Suprapubic skin (tissue), 4 donors: ENCODE measurements around the gene SOWAHC. TPM values are rescaled to one million over a fixed set of nuclear protein-coding genes. Genes with fewer than 3 reads are reported as not detected.

Experiments
- DNase-seq, 2 donors: peaks; one replicate each; pipeline ENCODE4 v3.0.0-alpha.2; 2019; ENCODE audit warnings: low spot score in 2 of 2
- H3K27ac ChIP-seq: fragments of 200-600 bp; sonication (generic); one replicate; pipeline ENCODE4 v1.5.1; 2019
- H3K27me3 ChIP-seq: fragments of 200-600 bp; sonication (generic); one replicate; pipeline ENCODE4 v1.5.1; 2019
- H3K36me3 ChIP-seq: fragments of 200-600 bp; sonication (generic); one replicate; pipeline ENCODE4 v1.5.1; 2019
- H3K4me1 ChIP-seq: fragments of 200-600 bp; sonication (generic); one replicate; pipeline ENCODE4 v1.5.1; 2019
- H3K4me3 ChIP-seq: fragments of 200-600 bp; sonication (generic); one replicate; pipeline ENCODE4 v1.5.1; 2019; ENCODE audit warnings: mild to moderate bottlenecking
- H3K9me3 ChIP-seq: fragments of 200-600 bp; sonication (generic); one replicate; pipeline ENCODE4 v1.5.1; 2019
- CTCF ChIP-seq, 2 donors: fragments of 200-600 bp in 1 of 2; fragments of 450-650 bp in 1 of 2; sonication (generic) in 1 of 2; IDR thresholded peaks; one replicate each; pipeline ENCODE4 v1.5.1; 2016 to 2019; ENCODE audit warnings: antibody characterized with exemption in 2 of 2, mild to moderate bottlenecking in 1 of 2, moderate library complexity in 1 of 2
- EP300 ChIP-seq: sonication (generic); formaldehyde crosslinking; IDR thresholded peaks from one replicate; pipeline ENCODE4 v1.6.1; 2017; ENCODE audit warnings: antibody characterized with exemption
- POLR2A ChIP-seq, 2 donors: fragments of 450-650 bp; IDR thresholded peaks; one replicate each; pipeline ENCODE4 v1.6.1; 2017; ENCODE audit warnings: antibody characterized with exemption in 2 of 2, mild to moderate bottlenecking in 2 of 2, moderate library complexity in 2 of 2
- POLR2AphosphoS5 ChIP-seq, 3 donors: sonication (generic); formaldehyde crosslinking; IDR thresholded peaks; one replicate each; pipeline ENCODE4 v1.6.1; 2017; ENCODE audit warnings: antibody characterized with exemption in 3 of 3
- WGBS: methylation state at CpG from one replicate; pipeline ENCODE4 v1.1.5; 2018; 5-methylcytosine and 5-hydroxymethylcytosine counted together
- total RNA-seq, 4 donors: library from RNA; depleted of rRNA; stranded (reverse); fragments of >200 nt; gene quantifications; one replicate each; pipeline ENCODE4 v1.1.0, GENCODE V29; 2016

The SOWAHC gene
- total RNA-seq, 4 donors from 2014 or later = 42.8 to 59.7 (median 57.1) TPM

GRCh38 chr2:109591206-109591605, 23.0 kb upstream of the SOWAHC start:
- Histone ChIP-seq H3K4me3 (no peak overlapping the region), H3K27ac (no peak overlapping the region), H3K4me1 (peaks cover 10% of the 10 kb centered on the region), H3K9me3 (no peaks in the 10 kb centered on the region), H3K27me3 (no peaks in the 10 kb centered on the region), H3K36me3 (peaks cover 10% of the 10 kb centered on the region)
- no peak for DNase-seq
- TF ChIP-seq EP300 = no peak
- TF ChIP-seq CTCF (IDR thresholded peaks at IDR 0.05) = no peak
- no peak for TF ChIP-seq POLR2AphosphoS5 (IDR thresholded peaks at IDR 0.05)
- TF ChIP-seq POLR2A (IDR thresholded peaks at IDR 0.05) = no peak

DNA sequence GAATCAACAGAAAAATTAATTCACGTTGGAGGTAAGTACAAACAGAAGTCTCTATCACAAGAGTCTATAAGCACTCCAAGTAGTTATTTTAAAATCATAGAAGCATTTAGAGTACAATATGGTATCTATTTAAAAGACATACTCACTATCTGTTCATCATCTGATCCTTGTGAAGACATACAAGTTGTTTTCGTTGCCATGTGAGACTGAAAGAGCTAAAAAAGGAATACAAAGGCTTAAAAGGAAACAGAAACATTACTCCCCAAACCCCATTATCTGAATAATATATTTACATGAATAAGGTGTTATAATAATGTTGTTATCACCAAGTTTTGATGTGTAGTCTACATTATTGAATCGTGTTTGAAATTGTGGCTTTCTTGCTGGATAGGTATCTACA, 21.3 kb upstream of the SOWAHC start:
- Histone ChIP-seq H3K27me3 (no peaks in the 10 kb centered on the region), H3K36me3 (peaks cover 10% of the 10 kb centered on the region), H3K4me3 (no peak overlapping the region), H3K27ac (no peak overlapping the region), H3K9me3 (no peaks in the 10 kb centered on the region), H3K4me1 (peaks cover 13% of the 10 kb centered on the region)
- 81% methylated on average over 3 of the region's 3 CpGs for WGBS
- TF ChIP-seq POLR2A (IDR thresholded peaks at IDR 0.05) (no peak), CTCF (IDR thresholded peaks at IDR 0.05) (no peak), EP300 (no peak), POLR2AphosphoS5 (IDR thresholded peaks at IDR 0.05) (no peak)
- no peak for DNase-seq

- Histone ChIP-seq H3K4me1 (peaks cover 8% of the 10 kb centered on the region), H3K27ac (no peak overlapping the region), H3K4me3 (no peak overlapping the region), H3K36me3 (peaks cover 10% of the 10 kb centered on the region), H3K9me3 (no peaks in the 10 kb centered on the region), H3K27me3 (no peaks in the 10 kb centered on the region)
- DNase-seq = no peak
- 81% methylated on average over 16 of the region's 16 CpGs for WGBS
- TF ChIP-seq POLR2AphosphoS5 (IDR thresholded peaks at IDR 0.05) (no peak), CTCF (IDR thresholded peaks at IDR 0.05) (no peak), POLR2A (IDR thresholded peaks at IDR 0.05) (no peak), EP300 (no peak)
These were observed 19.8 kb upstream of the SOWAHC start for GRCh38 chr2:109594246-109594885.

- TF ChIP-seq POLR2A (IDR thresholded peaks at IDR 0.05) (no peak), POLR2AphosphoS5 (IDR thresholded peaks at IDR 0.05) (no peak), EP300 (no peak), CTCF (IDR thresholded peaks at IDR 0.05) (no peak)
- 84% methylated on average over 4 of the region's 4 CpGs for WGBS
- H3K4me1 ChIP-seq = peaks cover 6% of the 10 kb centered on the region
These were observed 18.5 kb upstream of the SOWAHC start for GRCh38 chr2:109595644-109596043.

DNA sequence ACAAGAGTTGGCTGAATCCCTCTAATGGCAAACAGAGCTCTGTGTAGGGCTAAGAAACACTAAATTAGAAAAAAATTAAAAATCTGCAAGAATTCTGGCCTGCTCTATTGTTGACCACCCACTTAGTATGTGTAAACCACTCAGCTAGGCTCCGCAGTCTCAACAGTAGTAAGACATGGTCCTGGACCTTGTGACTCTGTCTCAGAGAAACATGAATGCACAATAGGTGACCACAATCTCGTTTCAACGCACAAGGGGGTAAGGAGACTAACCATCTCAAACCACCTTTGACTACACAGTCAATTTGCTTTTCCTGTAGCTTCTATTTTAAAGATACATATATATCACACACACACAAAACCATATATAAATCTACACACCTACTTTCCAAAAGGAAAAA, 16.9 kb upstream of the SOWAHC start:
- Histone ChIP-seq H3K27ac (no peak overlapping the region), H3K9me3 (no peaks in the 10 kb centered on the region), H3K4me3 (no peak overlapping the region), H3K4me1 (peaks cover 8% of the 10 kb centered on the region), H3K36me3 (peaks cover 5% of the 10 kb centered on the region), H3K27me3 (no peaks in the 10 kb centered on the region)
- no peak for DNase-seq
- WGBS = 78% methylated on average over 3 of the region's 3 CpGs
- TF ChIP-seq CTCF (IDR thresholded peaks at IDR 0.05) (no peak), POLR2A (IDR thresholded peaks at IDR 0.05) (no peak)

More at GRCh38 chr2:109595644-109596043, 18.5 kb upstream of the SOWAHC start:
- peaks cover 10% of the 10 kb centered on the region for H3K36me3 ChIP-seq
- H3K9me3 ChIP-seq = no peaks in the 10 kb centered on the region
- H3K27ac ChIP-seq = no peak overlapping the region
- DNase-seq = no peak
- no peak overlapping the region for H3K4me3 ChIP-seq
- no peaks in the 10 kb centered on the region for H3K27me3 ChIP-seq
